ENCODE results near the gene CYP4A22. TPM values are rescaled to one million over a fixed set of nuclear protein-coding genes. Genes with fewer than 3 reads are reported as not detected.

The CYP4A22 gene
- total and polyA plus RNA-seq, 2 of the 4 experiments (the other 2 are of a cell fraction): not detected

GRCh38 chr1:47128221-47128620 lies 9.0 kb upstream of the CYP4A22 start:
- dilution Hi-C loops (cut with HindIII; ENCODE audit: low sequenced_read_pairs, unreplicated experiment): no loop called here
- Histone ChIP-seq H2AK9ac (replicated peaks; ENCODE audit: low read depth, low read length, poor library complexity) (no peak overlapping the region), H3K27me3 (ENCODE audit: control insufficient read depth, insufficient read depth, low read length) (no peaks in the 10 kb centered on the region), H2BK15ac (ENCODE audit: low read depth, low read length) (no peak overlapping the region), H2BK120ac (ENCODE audit: low read depth, low read length) (no peak overlapping the region), H3K9me1 (ENCODE audit: insufficient read depth, low read length) (no peaks in the 10 kb centered on the region), H3K36me3 (ENCODE audit: control insufficient read depth, insufficient read depth, low read length) (no peaks in the 10 kb centered on the region), H2AK5ac (ENCODE audit: low read depth, low read length) (no peak overlapping the region), H3K14ac (replicated peaks; ENCODE audit: low read depth, low read length) (no peak overlapping the region), H4K5ac (ENCODE audit: low read depth, low read length) (no peak overlapping the region), H3K18ac (ENCODE audit: low read depth, low read length) (no peak overlapping the region), H2AFZ (replicated peaks; ENCODE audit: low read length, poor library complexity) (no peak overlapping the region), H3K27ac (ENCODE audit: insufficient read depth, low read length) (no peak overlapping the region), H3K79me1 (ENCODE audit: low read depth in 1 of 2, low read length in 2 of 2) (no peaks in the 10 kb centered on the region), H2BK20ac (ENCODE audit: low read depth, low read length) (no peak overlapping the region), H2BK5ac (ENCODE audit: low read depth, low read length, poor library complexity, severe bottlenecking) (no peak overlapping the region), H3K4me2 (ENCODE audit: low read depth, low read length) (no peak overlapping the region), H3K23ac (ENCODE audit: low read depth, low read length) (no peak overlapping the region), H4K8ac (ENCODE audit: low read depth in 2 of 2, low read length in 2 of 2) (no peak overlapping the region), H3K9me3 (ENCODE audit: control insufficient read depth, insufficient read depth, low read length) (no peaks in the 10 kb centered on the region), H3K9ac (ENCODE audit: low read depth, low read length) (no peak overlapping the region), H3K56ac (ENCODE audit: extremely low read depth, insufficient read depth, low read length) (no peak overlapping the region), H4K20me1 (ENCODE audit: insufficient read depth, low read length) (no peaks in the 10 kb centered on the region), H3K4ac (ENCODE audit: low read depth, low read length) (no peak overlapping the region), H3K4me3 (ENCODE audit: insufficient read depth, low read depth, low read length) (no peak overlapping the region), H4K91ac (ENCODE audit: insufficient read depth, low read depth, low read length) (no peak overlapping the region), H3K4me1 (ENCODE audit: control insufficient read depth, insufficient read depth, low read length) (no peaks in the 10 kb centered on the region)
- intact Hi-C loops (cut with micrococcal nuclease): no loop called here
- in situ Hi-C loops (cut with MboI; ENCODE audit: low sequenced_read_pairs): no loop called here
- DNase-seq: no peak
- ChIA-PET CTCF (no interaction called here), POLR2A (ENCODE audit: unreplicated experiment) (no interaction called here)
- no TSS peak for BruUV-seq (replicated peaks)
- ATAC-seq (ENCODE audit: low read depth): no peak
- TF ChIP-seq NFE2L2 (IDR thresholded peaks at IDR 0.05; ENCODE audit: low read depth, low read length) (no peak), MAFK (IDR thresholded peaks at IDR 0.05; ENCODE audit: low read depth, low read length) (no peak), CEBPB (IDR thresholded peaks at IDR 0.05; ENCODE audit: low read depth, low read length) (no peak), MAZ (IDR thresholded peaks at IDR 0.05; ENCODE audit: borderline replicate concordance, low read depth, low read length) (no peak), RCOR1 (IDR thresholded peaks at IDR 0.05; ENCODE audit: insufficient replicate concordance, low read length) (no peak), ELK1 (IDR thresholded peaks at IDR 0.05; ENCODE audit: borderline replicate concordance, low read depth, low read length) (no peak), FOS (IDR thresholded peaks at IDR 0.05; ENCODE audit: low read depth, low read length) (no peak), CTCF (conservative IDR thresholded peaks at IDR 0.05; ENCODE audit: low read depth, low read length) (no peak), RFX5 (IDR thresholded peaks at IDR 0.05; ENCODE audit: low read depth, low read length) (no peak), RAD21 (IDR thresholded peaks at IDR 0.05; ENCODE audit: low read length) (no peak), POLR2A (IDR thresholded peaks at IDR 0.05; ENCODE audit: low read depth, low read length) (no peak), BHLHE40 (IDR thresholded peaks at IDR 0.05; ENCODE audit: low read depth, low read length) (no peak), CHD1 (IDR thresholded peaks at IDR 0.05; ENCODE audit: low read depth, low read length) (no peak), USF2 (IDR thresholded peaks at IDR 0.05; ENCODE audit: low read depth, low read length) (no peak), MXI1 (IDR thresholded peaks at IDR 0.05; ENCODE audit: borderline replicate concordance, low read depth, low read length) (no peak), SMC3 (IDR thresholded peaks at IDR 0.05; ENCODE audit: low read depth, low read length) (no peak)
- WGBS, 2 experiments (ENCODE audit: extremely low coverage in 2 of 2, insufficient read length in 1 of 2): no CpG with 5 or more reads among the region's 1 CpG
